Neutrophil (primary cell): Measurements from ENCODE around the gene SAMHD1.
"Not testable (repeated sequence)": the region's sequence is repeated elsewhere in the genome, so short reads cannot be mapped to it uniquely, and the experiment has no call there.

Source experiments
- H3K27ac ChIP-seq: fragments of 200-600 bp; sonication (generic); 2 replicates; pipeline ENCODE4 v1.5.1; 2016; ENCODE audit warnings: mild to moderate bottlenecking, moderate library complexity
- H3K27me3 ChIP-seq: fragments of 200-600 bp; sonication (generic); 2 replicates; pipeline ENCODE4 v1.6.0; 2016; ENCODE audit warnings: mild to moderate bottlenecking
- H3K36me3 ChIP-seq: fragments of 200-600 bp; sonication (generic); 2 replicates; pipeline ENCODE4 v1.5.1; 2017
- H3K4me1 ChIP-seq, 2 experiments: fragments of 200-600 bp in 1 of 2; sonication (generic) in 1 of 2; 1 replicate in 1 of 2; 2 replicates in 1 of 2; pipeline versions ENCODE4 v1.5.1 to v1.6.1; 2013 to 2016; ENCODE audit warnings: low read depth in 1 of 2, low read length in 1 of 2, mild to moderate bottlenecking in 1 of 2, moderate library complexity in 1 of 2; ENCODE audit not compliant: control insufficient read depth in 1 of 2, insufficient read depth in 1 of 2
- H3K4me3 ChIP-seq, 2 experiments: fragments of 200-600 bp in 1 of 2; sonication (generic) in 1 of 2; 1 replicate in 1 of 2; 2 replicates in 1 of 2; pipeline ENCODE4 v1.5.1; 2013 to 2016; ENCODE audit warnings: low read depth in 1 of 2, low read length in 1 of 2, mild to moderate bottlenecking in 1 of 2, moderate library complexity in 1 of 2
- H3K9me3 ChIP-seq: fragments of 200-600 bp; sonication (generic); 2 replicates; pipeline ENCODE4 v1.5.1; 2016
- CTCF ChIP-seq: fragments of 200-600 bp; sonication (generic); IDR thresholded peaks from 2 replicates; pipeline ENCODE4 v1.5.1; 2016; ENCODE audit warnings: antibody characterized with exemption

The SAMHD1 gene

GRCh38 chr20:36974660-36975059 lies 23.2 kb upstream of the SAMHD1 start:
- H3K36me3 ChIP-seq = no peaks in the 10 kb centered on the region
- TF ChIP-seq CTCF = no peak
- no peaks in the 10 kb centered on the region for H3K9me3 ChIP-seq
- H3K27ac ChIP-seq = no peak overlapping the region
- H3K27me3 ChIP-seq = no peaks in the 10 kb centered on the region
- no peaks in the 10 kb centered on the region for H3K4me1 ChIP-seq
- H3K4me3 ChIP-seq = no peak overlapping the region

- Histone ChIP-seq H3K4me1 (no peaks in the 10 kb centered on the region), H3K36me3 (no peaks in the 10 kb centered on the region), H3K4me3 (no peak overlapping the region), H3K27ac (no peak overlapping the region), H3K9me3 (no peaks in the 10 kb centered on the region), H3K27me3 (no peaks in the 10 kb centered on the region)
- no peak for TF ChIP-seq CTCF
These were observed 19.6 kb upstream of the SAMHD1 start for GRCh38 chr20:36971103-36971502.

GRCh38 chr20:36969478-36970186 lies 18.1 kb upstream of the SAMHD1 start:
- TF ChIP-seq CTCF = no peak
- Histone ChIP-seq H3K27ac (no peak overlapping the region), H3K4me3 (no peak overlapping the region), H3K36me3 (no peaks in the 10 kb centered on the region), H3K9me3 (no peaks in the 10 kb centered on the region), H3K4me1 (no peaks in the 10 kb centered on the region), H3K27me3 (no peaks in the 10 kb centered on the region)

- H3K27ac ChIP-seq = no peak overlapping the region
- no peaks in the 10 kb centered on the region for H3K27me3 ChIP-seq
- no peaks in the 10 kb centered on the region for H3K36me3 ChIP-seq
- no peak overlapping the region for H3K4me3 ChIP-seq
- H3K9me3 ChIP-seq = no peaks in the 10 kb centered on the region
- no peaks in the 10 kb centered on the region for H3K4me1 ChIP-seq
- no peak for TF ChIP-seq CTCF
These were observed 17.5 kb upstream of the SAMHD1 start for GRCh38 chr20:36969051-36969450.

GRCh38 chr20:36967636-36968035 lies 16.1 kb upstream of the SAMHD1 start:
- Histone ChIP-seq H3K4me1 (no peaks in the 10 kb centered on the region), H3K27ac (no peak overlapping the region), H3K4me3 (no peak overlapping the region), H3K36me3 (no peaks in the 10 kb centered on the region), H3K9me3 (no peaks in the 10 kb centered on the region), H3K27me3 (no peaks in the 10 kb centered on the region)
- TF ChIP-seq CTCF = no peak

DNA sequence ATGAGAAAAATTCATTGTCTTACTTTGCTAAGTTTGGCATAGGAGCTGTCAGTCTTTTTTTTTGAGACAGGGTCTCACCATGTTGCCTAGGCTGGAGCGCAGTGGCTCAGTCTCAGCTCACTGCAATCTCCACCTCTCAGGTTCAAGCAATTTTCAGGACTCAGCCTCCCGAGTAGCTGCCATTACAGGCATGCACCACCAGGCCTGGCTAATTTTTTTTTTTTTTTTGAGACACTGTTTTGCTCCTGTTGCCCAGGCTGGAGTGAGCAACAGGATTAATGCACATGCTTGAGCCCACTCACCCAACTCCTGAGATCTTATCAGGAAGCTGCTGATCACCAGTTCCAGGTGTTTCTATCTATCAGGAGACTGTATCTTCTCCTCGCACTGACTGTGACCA lies 15.5 kb upstream of the SAMHD1 start:
- not testable (repeated sequence) for H3K4me1 ChIP-seq, H3K27me3 ChIP-seq, H3K9me3 ChIP-seq, H3K27ac ChIP-seq, H3K36me3 ChIP-seq, H3K4me3 ChIP-seq

DNA sequence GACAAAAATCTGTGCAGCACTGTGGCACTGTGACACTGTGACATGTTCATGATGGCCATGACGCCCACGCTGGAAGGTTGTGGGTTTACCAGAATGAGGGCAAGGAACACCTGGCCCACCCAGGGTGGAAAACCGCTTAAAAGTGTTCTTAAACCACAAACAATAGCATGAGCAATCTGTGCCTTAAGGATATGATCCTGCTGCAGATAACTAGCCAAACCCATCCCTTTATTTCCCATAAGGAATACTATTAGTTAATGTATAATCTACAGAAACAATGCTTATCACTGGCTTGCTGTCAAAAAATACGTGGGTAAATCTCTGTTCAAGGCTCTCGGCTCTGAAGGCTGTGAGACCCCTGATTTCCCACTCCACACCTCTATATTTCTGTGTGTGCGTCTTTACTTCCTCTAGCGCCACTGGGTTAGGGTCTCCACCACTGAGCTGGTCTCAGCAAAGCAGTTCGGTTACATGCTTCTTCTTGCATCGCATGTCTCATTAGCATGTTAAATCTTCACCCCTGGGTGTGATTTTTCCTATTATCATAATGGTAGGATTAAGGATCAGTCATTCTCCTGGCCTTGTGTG lies 10.9 kb upstream of the SAMHD1 start:
- peaks cover 15 to 17% of the 10 kb centered on the region in 2 experiments for H3K4me1 ChIP-seq
- not testable (repeated sequence) for H3K36me3 ChIP-seq, H3K27ac ChIP-seq, H3K4me3 ChIP-seq, H3K27me3 ChIP-seq, H3K9me3 ChIP-seq
